Activated CD4-positive, alpha-beta memory T cell treated with anti-CD3 and anti-CD28 coated beads for 36 hours (primary cell): ENCODE data around the gene TBX20. TPM values are rescaled to one million over a fixed set of nuclear protein-coding genes. Genes with fewer than 3 reads are reported as not detected.
"Not testable (repeated sequence)": the region's sequence is repeated elsewhere in the genome, so short reads cannot be mapped to it uniquely, and the experiment has no call there.

Source experiments
- CTCF ChIA-PET: fragments of 350-600 bp; sonication (Branson Sonifier 250); formaldehyde crosslinking; loops from one replicate; lab custom pipeline; 2021; ENCODE audit warnings: antibody characterized with exemption, inconsistent platforms; lab: Charles Lee
- POLR2A ChIA-PET: fragments of 350-600 bp; sonication (Branson Sonifier 250); formaldehyde crosslinking; loops from one replicate; lab custom pipeline; 2021; ENCODE audit warnings: antibody characterized with exemption; lab: Charles Lee
- DNase-seq: peaks from one replicate; pipeline ENCODE4 v3.0.0-alpha.2; 2020
- H3K27ac Mint-ChIP-seq: one replicate; pipeline ENCODE4 v1.8.0; 2021; ENCODE audit warnings: mixed read lengths
- H3K27me3 Mint-ChIP-seq: one replicate; pipeline ENCODE4 v1.8.0; 2021; ENCODE audit warnings: mixed read lengths
- H3K36me3 Mint-ChIP-seq: one replicate; pipeline ENCODE4 v1.8.0; 2021; ENCODE audit warnings: mixed read lengths
- H3K4me1 Mint-ChIP-seq: one replicate; pipeline ENCODE4 v1.8.0; 2021; ENCODE audit warnings: low read depth, mixed read lengths
- H3K4me3 Mint-ChIP-seq: one replicate; pipeline ENCODE4 v1.8.0; 2021; ENCODE audit warnings: mild to moderate bottlenecking, mixed read lengths
- H3K9me3 Mint-ChIP-seq: one replicate; pipeline ENCODE4 v1.8.0; 2021; ENCODE audit warnings: mixed read lengths
- intact Hi-C: fragments of 100-400 bp; cut with micrococcal nuclease; formaldehyde crosslinking; loops from one replicate; pipeline ENCODE4 v1.15.1; 2023
- total RNA-seq, 2 experiments: library from RNA; stranded (reverse); gene quantifications; one replicate each; pipeline ENCODE4 v1.2.3, GENCODE V29; 2021

Gene TBX20
- total RNA-seq, 2 experiments from 2014 or later: 0.15 TPM; not detected in 1

- POLR2A ChIA-PET: no interaction called here
- Mint-ChIP-seq H3K9me3 (no peaks in the 10 kb centered on the region), H3K27me3 (peaks cover 81% of the 10 kb centered on the region), H3K36me3 (peaks cover 8% of the 10 kb centered on the region), H3K4me3 (peak overlapping the region; percentile 46), H3K4me1 (peaks cover 11% of the 10 kb centered on the region), H3K27ac (no peak overlapping the region)
- CTCF ChIA-PET: no interaction called here
- intact Hi-C loops: loop anchor here (10.0 kb wide), 1 partner anchor 68 kb away; no protein-coding TSS in a partner anchor
- DNase-seq: no peak
Observed at GRCh38 chr7:35252612-35253459, 1.1 kb downstream of the TBX20 start.

GRCh38 chr7:35251606-35252310 lies 2.1 kb downstream of the TBX20 start:
- POLR2A ChIA-PET: no interaction called here
- DNase-seq: no peak
- intact Hi-C loops: loop anchor here (10.0 kb wide), 1 partner anchor 67 kb away; no protein-coding TSS in a partner anchor
- H3K27ac Mint-ChIP-seq: no peak overlapping the region
- H3K4me1 Mint-ChIP-seq: peaks cover 7% of the 10 kb centered on the region
- peaks cover 8% of the 10 kb centered on the region for H3K36me3 Mint-ChIP-seq
- CTCF ChIA-PET: no interaction called here
- H3K27me3 Mint-ChIP-seq: peaks cover 77% of the 10 kb centered on the region
- H3K9me3 Mint-ChIP-seq: no peaks in the 10 kb centered on the region
- no peak overlapping the region for H3K4me3 Mint-ChIP-seq

- POLR2A ChIA-PET: no interaction called here
- peaks cover 8% of the 10 kb centered on the region for H3K36me3 Mint-ChIP-seq
- intact Hi-C loops: loop anchor here (10.0 kb wide), 1 partner anchor 66 kb away; no protein-coding TSS in a partner anchor
- H3K27ac Mint-ChIP-seq: no peak overlapping the region
- peaks cover 7% of the 10 kb centered on the region for H3K4me1 Mint-ChIP-seq
- no peaks in the 10 kb centered on the region for H3K9me3 Mint-ChIP-seq
- no peak for DNase-seq
- no peak overlapping the region for H3K4me3 Mint-ChIP-seq
- H3K27me3 Mint-ChIP-seq: peaks cover 69% of the 10 kb centered on the region
- CTCF ChIA-PET: no interaction called here
Observed at GRCh38 chr7:35250941-35251340, 3.0 kb downstream of the TBX20 start.

- H3K27me3 Mint-ChIP-seq: peaks cover 64% of the 10 kb centered on the region
- H3K9me3 Mint-ChIP-seq: no peaks in the 10 kb centered on the region
- no peak for DNase-seq
- POLR2A ChIA-PET: no interaction called here
- CTCF ChIA-PET: no interaction called here
- no peak overlapping the region for H3K27ac Mint-ChIP-seq
- intact Hi-C loops: loop anchor here (10.0 kb wide), 1 partner anchor 66 kb away; no protein-coding TSS in a partner anchor
- H3K4me1 Mint-ChIP-seq: peaks cover 7% of the 10 kb centered on the region
- H3K4me3 Mint-ChIP-seq: no peak overlapping the region
- peaks cover 8% of the 10 kb centered on the region for H3K36me3 Mint-ChIP-seq
Observed at GRCh38 chr7:35250452-35250851, 3.4 kb downstream of the TBX20 start.

GRCh38 chr7:35249537-35249907 lies 4.4 kb downstream of the TBX20 start:
- ChIA-PET CTCF (no interaction called here), POLR2A (no interaction called here)
- H3K4me1 Mint-ChIP-seq: peaks cover 7% of the 10 kb centered on the region
- no peaks in the 10 kb centered on the region for H3K9me3 Mint-ChIP-seq
- DNase-seq: no peak
- no peak overlapping the region for H3K4me3 Mint-ChIP-seq
- peaks cover 57% of the 10 kb centered on the region for H3K27me3 Mint-ChIP-seq
- intact Hi-C loops: no loop called here
- no peak overlapping the region for H3K27ac Mint-ChIP-seq
- H3K36me3 Mint-ChIP-seq: peaks cover 7% of the 10 kb centered on the region

GRCh38 chr7:35248576-35249536 lies 5.0 kb downstream of the TBX20 start:
- CTCF ChIA-PET: no interaction called here
- H3K27me3 Mint-ChIP-seq: peaks cover 53% of the 10 kb centered on the region
- H3K27ac Mint-ChIP-seq: no peak overlapping the region
- H3K4me3 Mint-ChIP-seq: no peak overlapping the region
- H3K4me1 Mint-ChIP-seq: peaks cover 7% of the 10 kb centered on the region
- H3K36me3 Mint-ChIP-seq: peaks cover 4% of the 10 kb centered on the region
- POLR2A ChIA-PET: no interaction called here
- no peaks in the 10 kb centered on the region for H3K9me3 Mint-ChIP-seq
- no peak for DNase-seq
- intact Hi-C loops: no loop called here

GRCh38 chr7:35246819-35247218 lies 7.1 kb downstream of the TBX20 start:
- CTCF ChIA-PET: no interaction called here

GRCh38 chr7:35241884-35242283 lies 12.0 kb downstream of the TBX20 start:
- Mint-ChIP-seq H3K4me3 (no peak overlapping the region), H3K4me1 (no peaks in the 10 kb centered on the region), H3K36me3 (no peaks in the 10 kb centered on the region), H3K9me3 (no peaks in the 10 kb centered on the region), H3K27ac (no peak overlapping the region), H3K27me3 (peaks cover 13% of the 10 kb centered on the region)
- no peak for DNase-seq
- ChIA-PET CTCF (no interaction called here), POLR2A (no interaction called here)
- intact Hi-C loops: no loop called here

More at GRCh38 chr7:35246819-35247218, 7.1 kb downstream of the TBX20 start:
- Mint-ChIP-seq H3K9me3 (no peaks in the 10 kb centered on the region), H3K36me3 (peaks cover 2% of the 10 kb centered on the region), H3K27me3 (peaks cover 39% of the 10 kb centered on the region), H3K4me1 (no peaks in the 10 kb centered on the region), H3K27ac (no peak overlapping the region), H3K4me3 (no peak overlapping the region)
- no peak for DNase-seq
- POLR2A ChIA-PET: no interaction called here
- intact Hi-C loops: no loop called here

GRCh38 chr7:35241436-35241835 lies 12.5 kb downstream of the TBX20 start:
- no peaks in the 10 kb centered on the region for H3K4me1 Mint-ChIP-seq
- POLR2A ChIA-PET: no interaction called here
- H3K36me3 Mint-ChIP-seq: no peaks in the 10 kb centered on the region
- intact Hi-C loops: no loop called here
- H3K27me3 Mint-ChIP-seq: peaks cover 11% of the 10 kb centered on the region
- no peak for DNase-seq
- H3K4me3 Mint-ChIP-seq: no peak overlapping the region
- H3K9me3 Mint-ChIP-seq: no peaks in the 10 kb centered on the region
- CTCF ChIA-PET: no interaction called here
- no peak overlapping the region for H3K27ac Mint-ChIP-seq

GRCh38 chr7:35241008-35241407 lies 12.9 kb downstream of the TBX20 start:
- H3K4me1 Mint-ChIP-seq, DNase-seq, H3K36me3 Mint-ChIP-seq, H3K4me3 Mint-ChIP-seq, POLR2A ChIA-PET, H3K27ac Mint-ChIP-seq, CTCF ChIA-PET, H3K9me3 Mint-ChIP-seq, intact Hi-C loops: not testable (repeated sequence)
- peaks cover 11% of the 10 kb centered on the region for H3K27me3 Mint-ChIP-seq

- CTCF ChIA-PET, H3K36me3 Mint-ChIP-seq, H3K9me3 Mint-ChIP-seq, H3K4me1 Mint-ChIP-seq, H3K27ac Mint-ChIP-seq, H3K4me3 Mint-ChIP-seq, intact Hi-C loops, POLR2A ChIA-PET, DNase-seq: not testable (repeated sequence)
- H3K27me3 Mint-ChIP-seq: peaks cover 11% of the 10 kb centered on the region
Observed at GRCh38 chr7:35238456-35238855, 15.4 kb downstream of the TBX20 start.

- no peak for DNase-seq
- Mint-ChIP-seq H3K27me3 (peaks cover 4% of the 10 kb centered on the region), H3K4me3 (no peak overlapping the region), H3K4me1 (no peaks in the 10 kb centered on the region), H3K27ac (no peak overlapping the region), H3K36me3 (no peaks in the 10 kb centered on the region), H3K9me3 (no peaks in the 10 kb centered on the region)
- ChIA-PET CTCF (no interaction called here), POLR2A (no interaction called here)
- intact Hi-C loops: no loop called here
Observed at GRCh38 chr7:35232994-35233393, 20.9 kb downstream of the TBX20 start.
